ENCODE data around the gene HSPA1B.
A peak's percentile ranks its signal among the peaks of the same experiment; 100 is the strongest.
"Not testable (repeated sequence)": the region's sequence is repeated elsewhere in the genome, so short reads cannot be mapped to it uniquely, and the experiment has no call there.

HSPA1B gene

GRCh38 chr6:31797588-31797987, 29.9 kb upstream of the HSPA1B start:
- DNase-seq (ENCODE audit: low read depth in 2 of 2), result no peak

- DNase-seq (ENCODE audit: low read depth in 2 of 2), result no peak
Measured at GRCh38 chr6:31799781-31800180, 27.8 kb upstream of the HSPA1B start.

GRCh38 chr6:31801031-31801927, 26.3 kb upstream of the HSPA1B start:
- DNase-seq (ENCODE audit: low read depth in 2 of 2), result not testable (repeated sequence)

GRCh38 chr6:31805939-31806469, 21.5 kb upstream of the HSPA1B start:
- no peak for DNase-seq (ENCODE audit: low read depth in 2 of 2)

- DNase-seq (ENCODE audit: low read depth in 2 of 2), result peak; percentile 95 to 98
Measured at GRCh38 chr6:31806470-31807272, 20.9 kb upstream of the HSPA1B start, which contains the start of gene LSM2. TSS of gene LSM2 (minus strand) at chr6:31806966. CDS start at chr6:31806757, 209 bp downstream.

- not testable (repeated sequence) for DNase-seq (ENCODE audit: low read depth in 2 of 2)
Measured at GRCh38 chr6:31808599-31808998, 18.9 kb upstream of the HSPA1B start.

- DNase-seq (ENCODE audit: low read depth in 2 of 2), result no peak
Measured at GRCh38 chr6:31811645-31812044, 15.9 kb upstream of the HSPA1B start.

- DNase-seq (ENCODE audit: low read depth in 2 of 2), result no peak
Measured at GRCh38 chr6:31813465-31813849, 14.1 kb upstream of the HSPA1B start.

GRCh38 chr6:31814677-31815024, 12.9 kb upstream of the HSPA1B start:
- peak in 1 of 2 donors; percentile 57 for DNase-seq (ENCODE audit: low read depth in 2 of 2)

GRCh38 chr6:31815025-31815838, 12.3 kb upstream of the HSPA1B start, which contains the start of the genes HSPA1A and HSPA1L:
TSS of gene HSPA1A (plus strand) at chr6:31815543. CDS start at chr6:31815757, 214 bp downstream.
TSS of gene HSPA1L (minus strand) at chr6:31815283. CDS start at chr6:31811972, 3,311 bp downstream.
- DNase-seq (ENCODE audit: low read depth in 2 of 2), result peak in 1 of 2 donors; percentile 61

GRCh38 chr6:31817133-31817928, 10.2 kb upstream of the HSPA1B start:
- not testable (repeated sequence) for DNase-seq (ENCODE audit: low read depth in 2 of 2)

GRCh38 chr6:31817929-31818511, 9.5 kb upstream of the HSPA1B start:
- not testable (repeated sequence) for DNase-seq (ENCODE audit: low read depth in 2 of 2)

GRCh38 chr6:31819871-31820299, 7.7 kb upstream of the HSPA1B start:
- no peak for DNase-seq (ENCODE audit: low read depth in 2 of 2)

- DNase-seq (ENCODE audit: low read depth in 2 of 2), result not testable (repeated sequence)
Measured at GRCh38 chr6:31820399-31820798, 7.1 kb upstream of the HSPA1B start.

- peak; percentile 55 to 68 for DNase-seq (ENCODE audit: low read depth in 2 of 2)
Measured at GRCh38 chr6:31821301-31822035, 6.1 kb upstream of the HSPA1B start.

GRCh38 chr6:31822036-31822821, 5.3 kb upstream of the HSPA1B start:
- DNase-seq (ENCODE audit: low read depth in 2 of 2), result peak in 1 of 2 donors; percentile 49

- DNase-seq (ENCODE audit: low read depth in 2 of 2), result not testable (repeated sequence)
Measured at GRCh38 chr6:31823592-31824196, 3.8 kb upstream of the HSPA1B start.

- DNase-seq (ENCODE audit: low read depth in 2 of 2), result no peak
Measured at GRCh38 chr6:31825553-31825952, 2.0 kb upstream of the HSPA1B start.

Data from activated CD4-positive, alpha-beta T cell treated with anti-CD3 and anti-CD28 coated beads for 24 hours (primary cell).